ENCODE data around the gene WNT6. TPM values are rescaled to one million over a fixed set of nuclear protein-coding genes. Genes with fewer than 3 reads are reported as not detected.

The WNT6 gene
- total RNA-seq, 4 donors from 2014 or later, result 0.36 to 3.9 (median 2.1) TPM

DNA sequence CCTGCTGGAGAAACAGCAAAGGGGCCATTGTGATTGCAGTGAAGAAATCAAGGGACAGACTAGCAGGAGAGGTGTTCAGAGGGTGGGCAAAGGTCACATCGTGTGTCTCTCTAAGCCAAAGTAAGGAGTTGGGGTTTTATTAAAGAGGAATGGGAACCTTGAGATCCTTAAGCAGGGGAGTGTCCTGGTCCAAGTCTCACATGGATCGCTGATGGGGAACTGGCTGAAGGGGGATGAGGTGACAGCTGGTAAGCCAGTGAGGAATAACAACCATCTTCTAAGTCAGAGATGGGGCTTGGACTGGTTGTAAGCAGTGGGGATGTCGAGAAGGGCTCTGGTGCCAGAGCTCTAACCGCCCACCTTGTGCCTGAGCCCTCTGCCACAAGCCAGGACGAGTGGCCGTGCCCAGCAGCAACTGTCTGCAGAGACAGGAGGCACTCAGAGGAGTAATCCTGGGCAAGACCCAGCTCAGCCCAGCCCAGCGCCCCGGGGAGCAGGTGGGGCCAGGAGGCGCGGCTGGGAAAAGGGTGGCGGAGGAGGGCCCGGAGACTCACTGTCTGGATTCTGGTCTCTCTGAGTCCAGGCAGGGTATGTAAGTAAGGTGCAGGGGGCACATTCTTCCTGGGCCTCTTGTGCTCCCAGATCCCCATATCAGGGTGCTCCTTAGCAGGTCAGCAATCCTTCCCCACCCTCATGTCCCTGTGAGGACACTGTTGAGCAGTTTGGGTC lies 34.7 kb downstream of the WNT6 start:
- H3K9me3 ChIP-seq, result no peaks in the 10 kb centered on the region
- intact Hi-C loops (cut with DNase I; ENCODE audit: low total_unique reads) (no loop called here), in situ Hi-C loops (cut with MboI; ENCODE audit: low sequenced_read_pairs in 4 of 4) (no loop called here)
- ATAC-seq (no peak), DNase-seq (no peak)
- no peak overlapping the region for H3K4me3 ChIP-seq
- H3K27me3 ChIP-seq, result peaks cover 56 to 60% (median 58%) of the 10 kb centered on the region in 3 donors
- H3K36me3 ChIP-seq, result no peaks in the 10 kb centered on the region
- TF ChIP-seq, protein P1, sequence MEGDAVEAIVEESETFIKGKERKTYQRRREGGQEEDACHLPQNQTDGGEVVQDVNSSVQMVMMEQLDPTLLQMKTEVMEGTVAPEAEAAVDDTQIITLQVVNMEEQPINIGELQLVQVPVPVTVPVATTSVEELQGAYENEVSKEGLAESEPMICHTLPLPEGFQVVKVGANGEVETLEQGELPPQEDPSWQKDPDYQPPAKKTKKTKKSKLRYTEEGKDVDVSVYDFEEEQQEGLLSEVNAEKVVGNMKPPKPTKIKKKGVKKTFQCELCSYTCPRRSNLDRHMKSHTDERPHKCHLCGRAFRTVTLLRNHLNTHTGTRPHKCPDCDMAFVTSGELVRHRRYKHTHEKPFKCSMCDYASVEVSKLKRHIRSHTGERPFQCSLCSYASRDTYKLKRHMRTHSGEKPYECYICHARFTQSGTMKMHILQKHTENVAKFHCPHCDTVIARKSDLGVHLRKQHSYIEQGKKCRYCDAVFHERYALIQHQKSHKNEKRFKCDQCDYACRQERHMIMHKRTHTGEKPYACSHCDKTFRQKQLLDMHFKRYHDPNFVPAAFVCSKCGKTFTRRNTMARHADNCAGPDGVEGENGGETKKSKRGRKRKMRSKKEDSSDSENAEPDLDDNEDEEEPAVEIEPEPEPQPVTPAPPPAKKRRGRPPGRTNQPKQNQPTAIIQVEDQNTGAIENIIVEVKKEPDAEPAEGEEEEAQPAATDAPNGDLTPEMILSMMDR (IDR thresholded peaks at IDR 0.05 in 4 of 5, conservative IDR thresholded peaks at IDR 0.05 in 1 of 5), result no peak
- no peak for TF ChIP-seq POLR2A (IDR thresholded peaks at IDR 0.05)
- peaks cover 9 to 11% of the 10 kb centered on the region in 2 donors for H3K4me1 ChIP-seq
- H3K27ac ChIP-seq, result no peak overlapping the region

DNA sequence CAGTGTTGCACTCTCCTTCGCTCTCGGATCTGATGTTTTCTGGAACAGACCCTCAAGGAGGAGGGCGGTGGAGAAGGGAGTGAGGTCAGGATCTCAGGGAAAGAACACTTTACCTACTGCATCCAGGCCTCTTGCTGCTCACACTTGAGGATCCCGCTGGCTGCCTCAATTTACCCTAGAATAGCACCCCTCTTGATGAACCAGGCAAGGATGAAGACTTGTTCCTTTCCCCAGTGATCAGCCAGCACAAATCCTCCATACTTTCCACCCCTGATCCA lies 35.2 kb downstream of the WNT6 start:
- in situ Hi-C loops (cut with MboI; ENCODE audit: low sequenced_read_pairs in 4 of 4) (no loop called here), intact Hi-C loops (cut with DNase I; ENCODE audit: low total_unique reads) (no loop called here)
- Histone ChIP-seq H3K4me1 (peaks cover 9 to 11% of the 10 kb centered on the region in 2 donors), H3K4me3 (no peak overlapping the region), H3K36me3 (no peaks in the 10 kb centered on the region), H3K27me3 (peaks cover 61 to 64% (median 63%) of the 10 kb centered on the region in 3 donors), H3K9me3 (no peaks in the 10 kb centered on the region), H3K27ac (no peak overlapping the region)
- TF ChIP-seq, protein P1 (IDR thresholded peaks at IDR 0.05 in 4 of 5, conservative IDR thresholded peaks at IDR 0.05 in 1 of 5), result no peak
- TF ChIP-seq POLR2A (IDR thresholded peaks at IDR 0.05), result no peak
- ATAC-seq (no peak), DNase-seq (no peak)

DNA sequence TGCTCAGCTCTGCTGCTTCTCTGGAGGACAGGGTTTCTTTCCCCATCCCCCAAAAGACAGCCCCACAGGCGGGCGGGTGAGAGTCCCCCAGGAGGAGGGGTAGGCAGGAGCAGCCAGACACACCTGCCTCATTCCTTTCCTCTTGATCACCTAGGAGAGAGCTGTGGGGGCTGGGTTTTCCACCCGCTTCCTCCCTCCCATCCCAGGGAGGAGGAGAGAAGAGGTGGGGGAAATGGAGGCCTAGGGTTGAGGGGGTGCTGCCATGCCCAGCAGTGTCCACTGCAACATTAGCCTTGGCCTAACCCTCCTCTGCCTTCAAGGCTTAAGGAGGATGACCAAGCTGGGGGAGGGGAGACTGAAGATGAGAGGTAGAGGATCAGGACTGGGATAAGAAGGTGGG lies 35.7 kb downstream of the WNT6 start:
- no peak for ATAC-seq
- in situ Hi-C loops (cut with MboI; ENCODE audit: low sequenced_read_pairs in 4 of 4), result no loop called here
- DNase-seq, result no peak
- Histone ChIP-seq H3K27ac (no peak overlapping the region), H3K27me3 (peaks cover 64 to 69% (median 66%) of the 10 kb centered on the region in 3 donors), H3K36me3 (no peaks in the 10 kb centered on the region), H3K4me3 (no peak overlapping the region), H3K4me1 (peaks cover 9 to 11% of the 10 kb centered on the region in 2 donors), H3K9me3 (no peaks in the 10 kb centered on the region)
- intact Hi-C loops (cut with DNase I; ENCODE audit: low total_unique reads), result no loop called here
- TF ChIP-seq POLR2A (IDR thresholded peaks at IDR 0.05), result no peak
- TF ChIP-seq, protein P1 (IDR thresholded peaks at IDR 0.05 in 4 of 5, conservative IDR thresholded peaks at IDR 0.05 in 1 of 5), result no peak

DNA sequence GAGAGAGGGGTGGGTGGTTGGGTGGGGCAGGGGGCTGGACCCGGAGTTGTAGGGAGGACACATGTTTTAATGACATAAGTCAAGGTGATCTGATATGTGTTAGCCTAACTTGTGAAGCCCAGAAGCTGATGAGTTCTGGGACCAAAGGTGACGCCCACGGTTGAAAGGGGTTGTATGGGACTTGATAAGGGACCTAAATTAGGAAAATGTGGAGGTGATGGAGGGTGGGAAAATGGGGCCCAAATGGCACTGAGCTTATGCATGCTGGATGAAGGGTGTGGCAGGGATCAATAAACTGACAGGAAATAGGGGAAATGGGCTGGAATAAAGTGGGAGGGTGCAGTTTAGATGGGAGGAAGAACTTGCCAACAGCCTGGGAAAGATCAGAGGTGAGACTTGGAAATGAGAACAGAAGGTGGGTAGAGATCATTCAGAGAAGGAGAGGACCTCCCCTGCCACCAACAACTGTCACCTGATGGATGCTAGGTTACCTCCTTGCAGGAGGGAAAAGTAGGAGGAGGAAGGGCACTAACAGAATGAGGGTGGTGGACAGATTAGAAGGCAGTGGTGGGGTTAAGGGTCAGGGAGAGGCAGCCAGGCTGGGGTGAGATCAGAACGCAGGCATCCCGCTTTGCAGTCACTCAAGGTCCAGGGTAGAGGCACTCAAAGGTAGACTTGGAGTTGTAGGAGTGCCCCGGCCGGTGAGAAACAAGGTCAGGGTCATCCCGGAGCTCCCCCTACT lies 36.3 kb downstream of the WNT6 start:
- intact Hi-C loops (cut with DNase I; ENCODE audit: low total_unique reads) (no loop called here), in situ Hi-C loops (cut with MboI; ENCODE audit: low sequenced_read_pairs in 4 of 4) (no loop called here)
- DNase-seq, result no peak
- no peak for ATAC-seq
- H3K9me3 ChIP-seq, result no peaks in the 10 kb centered on the region
- peaks cover 9 to 11% of the 10 kb centered on the region in 2 donors for H3K4me1 ChIP-seq
- TF ChIP-seq, protein P1 (IDR thresholded peaks at IDR 0.05 in 4 of 5, conservative IDR thresholded peaks at IDR 0.05 in 1 of 5), result no peak
- TF ChIP-seq POLR2A (IDR thresholded peaks at IDR 0.05), result no peak
- no peak overlapping the region for H3K27ac ChIP-seq
- no peaks in the 10 kb centered on the region for H3K36me3 ChIP-seq
- H3K27me3 ChIP-seq, result peaks cover 65 to 72% (median 68%) of the 10 kb centered on the region in 3 donors
- H3K4me3 ChIP-seq, result no peak overlapping the region

Measured in gastrocnemius medialis (tissue), 4 donors.